Ovary (tissue), 3 donors: ENCODE data around the gene OLA1.

Source experiments
- EP300 ChIP-seq: sonication (generic); formaldehyde crosslinking; IDR thresholded peaks from one replicate; pipeline ENCODE4 v1.6.1; 2017; ENCODE audit warnings: antibody characterized with exemption
- POLR2A ChIP-seq: fragments of 450-650 bp; IDR thresholded peaks from one replicate; pipeline ENCODE4 v1.6.1; 2017; ENCODE audit warnings: antibody characterized with exemption, mild to moderate bottlenecking, moderate library complexity
- TF ChIP-seq, protein P1 (sequence below), 3 donors: fragments of 450-650 bp in 2 of 3; fragments of 200-600 bp in 1 of 3; IDR thresholded peaks; one replicate each; pipeline versions ENCODE4 v1.5.1 to v1.8.0; 2016 to 2022; ENCODE audit warnings: antibody characterized with exemption in 3 of 3, mild to moderate bottlenecking in 1 of 3
- donor health status: DM: no; HTN: no; CAD: no.

DNA sequence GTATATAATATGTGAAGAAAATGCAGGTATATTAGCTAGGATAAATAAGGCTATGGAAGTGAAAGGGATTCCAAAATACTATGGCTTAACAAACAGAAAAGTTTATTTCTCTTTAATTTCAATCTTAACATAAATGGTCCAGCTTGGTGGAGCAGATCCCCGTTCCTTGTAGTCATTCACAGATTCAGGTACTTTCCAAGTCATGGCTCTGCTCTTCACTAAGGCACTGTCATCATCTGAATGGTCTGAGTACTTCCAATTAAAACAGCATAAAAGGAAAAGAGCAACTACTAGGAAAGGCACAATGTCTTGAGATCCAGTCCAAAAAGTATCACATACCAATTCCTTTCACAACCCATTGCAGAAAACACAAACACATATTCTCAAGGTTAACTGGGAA is 63.4 kb downstream of the OLA1 start:
- TF ChIP-seq, protein P1, sequence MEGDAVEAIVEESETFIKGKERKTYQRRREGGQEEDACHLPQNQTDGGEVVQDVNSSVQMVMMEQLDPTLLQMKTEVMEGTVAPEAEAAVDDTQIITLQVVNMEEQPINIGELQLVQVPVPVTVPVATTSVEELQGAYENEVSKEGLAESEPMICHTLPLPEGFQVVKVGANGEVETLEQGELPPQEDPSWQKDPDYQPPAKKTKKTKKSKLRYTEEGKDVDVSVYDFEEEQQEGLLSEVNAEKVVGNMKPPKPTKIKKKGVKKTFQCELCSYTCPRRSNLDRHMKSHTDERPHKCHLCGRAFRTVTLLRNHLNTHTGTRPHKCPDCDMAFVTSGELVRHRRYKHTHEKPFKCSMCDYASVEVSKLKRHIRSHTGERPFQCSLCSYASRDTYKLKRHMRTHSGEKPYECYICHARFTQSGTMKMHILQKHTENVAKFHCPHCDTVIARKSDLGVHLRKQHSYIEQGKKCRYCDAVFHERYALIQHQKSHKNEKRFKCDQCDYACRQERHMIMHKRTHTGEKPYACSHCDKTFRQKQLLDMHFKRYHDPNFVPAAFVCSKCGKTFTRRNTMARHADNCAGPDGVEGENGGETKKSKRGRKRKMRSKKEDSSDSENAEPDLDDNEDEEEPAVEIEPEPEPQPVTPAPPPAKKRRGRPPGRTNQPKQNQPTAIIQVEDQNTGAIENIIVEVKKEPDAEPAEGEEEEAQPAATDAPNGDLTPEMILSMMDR (IDR thresholded peaks at IDR 0.05) = no peak
- no peak for TF ChIP-seq POLR2A
- no peak for TF ChIP-seq EP300
